ENCODE measurements around the gene FEV. TPM values are rescaled to one million over a fixed set of nuclear protein-coding genes. Genes with fewer than 3 reads are reported as not detected.

FEV gene
- total and polyA plus RNA-seq, 2 donors (not counting 3 experiments of a cell fraction or from before 2014, with no cell fraction given) = not detected

DNA sequence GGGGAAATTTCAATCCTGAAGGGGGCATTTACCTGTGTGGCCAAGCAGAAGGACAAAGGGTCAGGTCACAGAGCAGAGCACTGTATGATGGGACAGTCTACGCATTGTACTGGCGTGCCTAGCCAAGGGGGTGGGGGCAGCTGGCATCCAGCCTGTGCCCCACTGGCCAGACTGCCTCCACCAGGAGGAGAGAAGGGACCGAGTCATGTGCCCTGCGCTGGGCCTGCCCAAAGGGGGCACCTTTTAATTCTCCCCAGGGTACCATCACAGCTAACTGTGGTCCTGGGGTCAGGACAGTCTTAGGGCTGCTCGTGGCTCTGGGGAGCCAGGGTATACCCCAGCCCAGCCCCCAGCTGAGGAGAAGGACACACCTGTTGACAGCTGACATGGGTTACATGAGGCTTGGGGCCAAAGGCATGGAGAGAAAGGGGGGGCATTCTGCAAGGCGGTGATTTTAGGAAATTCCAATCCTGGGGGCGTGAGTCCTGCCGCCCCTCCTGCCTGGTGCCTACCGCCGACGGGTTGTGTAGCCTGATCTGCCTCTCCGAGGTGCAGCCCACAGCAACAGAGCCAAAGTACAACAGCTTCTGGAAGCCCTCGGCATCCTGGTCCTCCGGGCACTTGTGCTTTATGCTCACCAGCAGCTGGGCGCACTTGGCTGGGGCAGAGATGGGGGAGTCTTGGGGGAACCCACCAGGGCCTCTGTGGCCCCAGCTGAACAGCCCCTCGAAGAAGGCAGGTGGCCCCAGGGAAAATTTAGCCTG is 45.4 kb upstream of the FEV start:
- DNase-seq (ENCODE audit: low read depth, low spot score) (no peak), FAIRE-seq (no peak)
- H3K36me3 ChIP-seq (ENCODE audit: control insufficient read depth in 2 of 2, extremely low read depth in 1 of 2, insufficient read depth in 2 of 2, low read length in 2 of 2) = no peaks in the 10 kb centered on the region
- H3K9ac ChIP-seq (replicated peaks; ENCODE audit: extremely low read depth, insufficient read depth, low read length) = no peak overlapping the region
- peaks cover 14 to 16% of the 10 kb centered on the region in 2 experiments for H3K27me3 ChIP-seq (ENCODE audit: control insufficient read depth in 2 of 2, insufficient read depth in 2 of 2, low read length in 2 of 2)
- H3K9me1 ChIP-seq (replicated peaks; ENCODE audit: control insufficient read depth, extremely low read depth, insufficient read depth, low read length) = no peaks in the 10 kb centered on the region
- CTCF ChIA-PET = interaction anchor here (0.5 to 9.9 kb wide), 86 partner anchors 10 to 500 kb away, joined by 3 to 418 read pairs (median 4); partner anchors contain the start of genes ANKZF1, ATG9A, CDK5R2 and CFAP65
- POLR2A ChIA-PET = no interaction called here
- no peaks in the 10 kb centered on the region for H4K20me1 ChIP-seq (replicated peaks; ENCODE audit: control insufficient read depth, extremely low read depth, insufficient read depth, low read length)
- no peaks in the 10 kb centered on the region for H3K79me2 ChIP-seq (ENCODE audit: control insufficient read depth, insufficient read depth, low read length)
- H3K4me1 ChIP-seq (ENCODE audit: control insufficient read depth, extremely low read depth, insufficient read depth, low read length) = no peaks in the 10 kb centered on the region
- H3K4me3 ChIP-seq (replicated peaks in 1 of 3; ENCODE audit: insufficient read depth in 1 of 3, low read depth in 1 of 3, low read length in 3 of 3) = no peak overlapping the region
- BruUV-seq (replicated peaks) = no TSS peak
- H3K27ac ChIP-seq (ENCODE audit: insufficient read depth, low read depth, low read length) = no peak overlapping the region
- H2AFZ ChIP-seq (ENCODE audit: low read depth, low read length) = no peak overlapping the region
- no peaks in the 10 kb centered on the region for H3K9me3 ChIP-seq (replicated peaks; ENCODE audit: control insufficient read depth, insufficient read depth, low read length)
- no peak overlapping the region for H3K4me2 ChIP-seq (ENCODE audit: insufficient read depth, low read length)
- TF ChIP-seq EZH2 (IDR thresholded peaks at IDR 0.05; ENCODE audit: borderline replicate concordance, low read depth, low read length, severe bottlenecking) = peak; percentile 39
- TF ChIP-seq, protein P1, sequence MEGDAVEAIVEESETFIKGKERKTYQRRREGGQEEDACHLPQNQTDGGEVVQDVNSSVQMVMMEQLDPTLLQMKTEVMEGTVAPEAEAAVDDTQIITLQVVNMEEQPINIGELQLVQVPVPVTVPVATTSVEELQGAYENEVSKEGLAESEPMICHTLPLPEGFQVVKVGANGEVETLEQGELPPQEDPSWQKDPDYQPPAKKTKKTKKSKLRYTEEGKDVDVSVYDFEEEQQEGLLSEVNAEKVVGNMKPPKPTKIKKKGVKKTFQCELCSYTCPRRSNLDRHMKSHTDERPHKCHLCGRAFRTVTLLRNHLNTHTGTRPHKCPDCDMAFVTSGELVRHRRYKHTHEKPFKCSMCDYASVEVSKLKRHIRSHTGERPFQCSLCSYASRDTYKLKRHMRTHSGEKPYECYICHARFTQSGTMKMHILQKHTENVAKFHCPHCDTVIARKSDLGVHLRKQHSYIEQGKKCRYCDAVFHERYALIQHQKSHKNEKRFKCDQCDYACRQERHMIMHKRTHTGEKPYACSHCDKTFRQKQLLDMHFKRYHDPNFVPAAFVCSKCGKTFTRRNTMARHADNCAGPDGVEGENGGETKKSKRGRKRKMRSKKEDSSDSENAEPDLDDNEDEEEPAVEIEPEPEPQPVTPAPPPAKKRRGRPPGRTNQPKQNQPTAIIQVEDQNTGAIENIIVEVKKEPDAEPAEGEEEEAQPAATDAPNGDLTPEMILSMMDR (IDR thresholded peaks at IDR 0.05; ENCODE audit: extremely low read depth in 1 of 2, insufficient read depth in 1 of 2, low read depth in 1 of 2, low read length in 2 of 2) = no peak
- TF ChIP-seq, protein P2, sequence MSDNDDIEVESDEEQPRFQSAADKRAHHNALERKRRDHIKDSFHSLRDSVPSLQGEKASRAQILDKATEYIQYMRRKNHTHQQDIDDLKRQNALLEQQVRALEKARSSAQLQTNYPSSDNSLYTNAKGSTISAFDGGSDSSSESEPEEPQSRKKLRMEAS (IDR thresholded peaks at IDR 0.05; ENCODE audit: insufficient read depth, insufficient read length) = no peak
- TF ChIP-seq POLR2AphosphoS5 (IDR thresholded peaks at IDR 0.05; ENCODE audit: insufficient read depth, low read depth, low read length) = no peak
- no peak for TF ChIP-seq FOS (IDR thresholded peaks at IDR 0.05; ENCODE audit: borderline replicate concordance, insufficient read depth, low read length)
- dilution Hi-C loops (cut with MboI; ENCODE audit: extremely low pct_ligation_motif_present, low sequenced_read_pairs) (no loop called here), intact Hi-C loops (cut with micrococcal nuclease) (no loop called here)
